Measurements from ENCODE around the gene RTKN. TPM values are rescaled to one million over a fixed set of nuclear protein-coding genes. Genes with fewer than 3 reads are reported as not detected.

The RTKN gene
- total and polyA plus RNA-seq, 5 donors from 2014 or later = 0.34 to 0.39 (median 0.34) TPM; not detected in 2

DNA sequence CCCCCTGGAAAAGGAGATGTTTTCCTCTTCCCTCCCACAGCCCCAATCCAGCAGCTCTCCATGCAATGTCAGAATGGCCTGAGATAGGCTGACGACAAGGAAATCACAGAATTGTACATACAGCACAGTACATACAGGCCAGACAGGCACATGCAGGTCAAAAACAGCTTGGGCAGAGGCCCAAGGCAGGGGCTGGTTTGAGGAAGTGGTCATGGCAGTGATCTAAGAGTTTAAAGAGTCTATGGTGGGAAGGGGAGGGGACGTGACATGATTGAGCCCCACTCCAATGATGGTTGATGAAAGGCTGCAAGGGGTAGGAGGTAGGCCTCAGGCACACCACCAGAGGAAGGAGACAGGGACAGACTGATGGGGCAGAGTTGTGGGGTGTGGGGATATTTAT is 65.9 kb downstream of the RTKN start:
- no peaks in the 10 kb centered on the region for H3K9me3 Mint-ChIP-seq
- H3K4me3 Mint-ChIP-seq = no peak overlapping the region
- H3K36me3 Mint-ChIP-seq = peaks cover 44% of the 10 kb centered on the region

More for the DNA sequence above, 65.9 kb downstream of the RTKN start:
- no peak overlapping the region for H3K27ac ChIP-seq (ENCODE audit: insufficient read depth, low read length, poor library complexity, severe bottlenecking)
- no peaks in the 10 kb centered on the region for H3K27me3 ChIP-seq (ENCODE audit: control insufficient read depth, insufficient read depth, low read length)
- H3K4me3 ChIP-seq (ENCODE audit: low read depth, low read length) = no peak overlapping the region
- peaks cover 15% of the 10 kb centered on the region for H3K4me1 ChIP-seq (ENCODE audit: control insufficient read depth, insufficient read depth, low read length, poor library complexity, severe bottlenecking)
- no peaks in the 10 kb centered on the region for H3K27me3 Mint-ChIP-seq
- no peaks in the 10 kb centered on the region for H3K9me3 ChIP-seq (ENCODE audit: control insufficient read depth in 2 of 2, low read length in 2 of 2)
- H3K27ac Mint-ChIP-seq = peak overlapping the region in 2 of 3 donors; percentile 76 to 86
- DNase-seq = no peak
- H3K36me3 ChIP-seq (ENCODE audit: control insufficient read depth, insufficient read depth, low read length) = peaks cover 33% of the 10 kb centered on the region
- ATAC-seq (ENCODE audit: low read depth in 2 of 2) = no peak
- peaks cover 5 to 37% (median 22%) of the 10 kb centered on the region in 4 donors for H3K4me1 Mint-ChIP-seq

Other genes with a start within 250 kb of the RTKN start
- gene MTHFD2, start 243.3 kb downstream of the RTKN start, total RNA-seq = 48.1 TPM
- gene MTHFD2, start 243.3 kb downstream of the RTKN start, polyA plus RNA-seq = 10 to 100 TPM; 18.5 to 36.6 (median 26.5) TPM
- gene SLC4A5, start 98.5 kb downstream of the RTKN start, total RNA-seq = 12.7 TPM
- gene SLC4A5, start 98.5 kb downstream of the RTKN start, polyA plus RNA-seq = under 1 TPM; 0.30 to 0.93 (median 0.62) TPM
- gene DCTN1, start 61.6 kb downstream of the RTKN start, total RNA-seq = 83.5 TPM
- gene DCTN1, start 61.6 kb downstream of the RTKN start, polyA plus RNA-seq = 10 to 100 TPM; 42.9 to 58.9 (median 47.0) TPM
- gene C2orf81, start 20.3 kb downstream of the RTKN start, total RNA-seq = 1.1 TPM
- gene C2orf81, start 20.3 kb downstream of the RTKN start, polyA plus RNA-seq = 1 to 10 TPM; 1.2 to 3.9 (median 2.3) TPM
- 18.4 TPM for gene WDR54, start 20.2 kb downstream of the RTKN start, total RNA-seq
- 10 to 100 TPM; 49.4 to 84.3 (median 59.2) TPM for gene WDR54, start 20.2 kb downstream of the RTKN start, polyA plus RNA-seq
- gene INO80B, start 13.2 kb upstream of the RTKN start, total RNA-seq = 62.6 TPM
- 1 to 10 TPM; 5.0 to 9.3 (median 5.7) TPM for gene INO80B, start 13.2 kb upstream of the RTKN start, polyA plus RNA-seq
- gene WBP1, start 16.5 kb upstream of the RTKN start, total RNA-seq = 79.5 TPM
- 10 to 100 TPM; 33.5 to 46.7 (median 37.2) TPM for gene WBP1, start 16.5 kb upstream of the RTKN start, polyA plus RNA-seq
- gene MOGS, start 23.4 kb upstream of the RTKN start, total RNA-seq = 56.8 TPM
- gene MOGS, start 23.4 kb upstream of the RTKN start, polyA plus RNA-seq = 10 to 100 TPM; 31.7 to 38.0 (median 34.8) TPM
- gene MRPL53, start 30.7 kb upstream of the RTKN start, total RNA-seq = 57.2 TPM
- gene MRPL53, start 30.7 kb upstream of the RTKN start, polyA plus RNA-seq = 100 to 1,000 TPM; 120 to 163 (median 137) TPM
- 15.8 TPM for gene CCDC142, start 41.1 kb upstream of the RTKN start, total RNA-seq
- 10 to 100 TPM in 3 of 4 donors, 1 to 10 TPM in 1; 8.9 to 14.9 (median 10.4) TPM for gene CCDC142, start 41.1 kb upstream of the RTKN start, polyA plus RNA-seq
- 38.7 TPM for gene TTC31, start 41.1 kb upstream of the RTKN start, total RNA-seq
- gene TTC31, start 41.1 kb upstream of the RTKN start, polyA plus RNA-seq = 10 to 100 TPM; 21.7 to 24.7 (median 22.7) TPM
- gene LBX2, start 57.7 kb upstream of the RTKN start, total RNA-seq = not detected
- under 1 TPM in 2 of 4 donors, not detected in 2; 0.16 to 0.40 TPM for gene LBX2, start 57.7 kb upstream of the RTKN start, polyA plus RNA-seq
- gene PCGF1, start 65.8 kb upstream of the RTKN start, total RNA-seq = 17.0 TPM
- gene PCGF1, start 65.8 kb upstream of the RTKN start, polyA plus RNA-seq = 10 to 100 TPM; 13.8 to 23.9 (median 15.6) TPM
- not detected for gene TLX2, start 72.5 kb upstream of the RTKN start, total RNA-seq
- gene TLX2, start 72.5 kb upstream of the RTKN start, polyA plus RNA-seq = under 1 TPM in 2 of 4 donors, not detected in 2; 0.10 to 0.14 TPM
- 0.15 TPM for gene DQX1, start 84.3 kb upstream of the RTKN start, total RNA-seq
- gene DQX1, start 84.3 kb upstream of the RTKN start, polyA plus RNA-seq = not detected
- 183 TPM for gene AUP1, start 87.8 kb upstream of the RTKN start, total RNA-seq
- 100 to 1,000 TPM in 2 of 4 donors, 10 to 100 TPM in 2; 85.7 to 112 (median 99.7) TPM for gene AUP1, start 87.8 kb upstream of the RTKN start, polyA plus RNA-seq
- 25.8 TPM for gene HTRA2, start 88.0 kb upstream of the RTKN start, total RNA-seq
- 10 to 100 TPM; 26.6 to 34.1 (median 30.5) TPM for gene HTRA2, start 88.0 kb upstream of the RTKN start, polyA plus RNA-seq
- 1.1 TPM for gene LOXL3, start 112.0 kb upstream of the RTKN start, total RNA-seq
- gene LOXL3, start 112.0 kb upstream of the RTKN start, polyA plus RNA-seq = under 1 TPM in 1 of 4 donors, not detected in 3; 0.09 TPM
- gene DOK1, start 112.8 kb upstream of the RTKN start, total RNA-seq = 19.8 TPM
- gene DOK1, start 112.8 kb upstream of the RTKN start, polyA plus RNA-seq = 10 to 100 TPM; 29.9 to 39.3 (median 33.7) TPM
- gene M1AP, start 206.4 kb upstream of the RTKN start, total RNA-seq = not detected
- gene M1AP, start 206.4 kb upstream of the RTKN start, polyA plus RNA-seq = not detected
- gene SEMA4F, start 212.3 kb upstream of the RTKN start, total RNA-seq = 11.1 TPM
- 1 to 10 TPM; 7.3 to 10.0 (median 8.5) TPM for gene SEMA4F, start 212.3 kb upstream of the RTKN start, polyA plus RNA-seq

All from CD4-positive, CD25-positive, alpha-beta regulatory T cell (primary cell).